Fibroblast of villous mesenchyme (primary cell): ENCODE data around the gene ZNF549. TPM values are rescaled to one million over a fixed set of nuclear protein-coding genes. Genes with fewer than 3 reads are reported as not detected.
"Not testable (repeated sequence)": the region's sequence is repeated elsewhere in the genome, so short reads cannot be mapped to it uniquely, and the experiment has no call there.

Experiments
- DNase-seq: peaks from one replicate; pipeline ENCODE4 v3.0.0-alpha.2; 2010; ENCODE audit warnings: low read depth
- H3K4me3 ChIP-seq: 2 replicates; pipeline ENCODE4 v1.5.1; 2011; ENCODE audit warnings: low read depth, mild to moderate bottlenecking, low read length
- CTCF ChIP-seq: IDR thresholded peaks from 2 replicates; pipeline ENCODE4 v1.5.1; 2012; ENCODE audit warnings: low read depth, mild to moderate bottlenecking, low read length; ENCODE audit not compliant: insufficient read depth
- total RNA-seq: library from RNA; depleted of rRNA; stranded (reverse); fragments of >200 nt; gene quantifications from 2 replicates; pipeline ENCODE4 v1.2.3, GENCODE V29; 2012

The ZNF549 gene
- 4.5 and 6.5 TPM in 2 replicates for total RNA-seq

GRCh38 chr19:57527136-57527881 lies at the start of gene ZNF549:
TSS of gene ZNF549 (plus strand) at chr19:57527356. CDS start at chr19:57527574, 218 bp downstream.
- peak within 1 kb of the TSS; percentile 93 for H3K4me3 ChIP-seq
- no peak for TF ChIP-seq CTCF
- DNase-seq: peak; percentile 90

GRCh38 chr19:57487477-57488298 lies 39.5 kb upstream of the ZNF549 start, which contains the start of gene ZNF419:
TSS of gene ZNF419 (plus strand) at chr19:57487750. CDS start at chr19:57487951, 201 bp downstream.
- H3K4me3 ChIP-seq: peak within 1 kb of the TSS; percentile 96
- peak; percentile 77 for DNase-seq
- TF ChIP-seq CTCF: peak; percentile 11

GRCh38 chr19:57488299-57488644 lies 38.9 kb upstream of the ZNF549 start:
- H3K4me3 ChIP-seq: peak overlapping the region; percentile 44
- DNase-seq: peak; percentile 7

GRCh38 chr19:57499332-57499679 lies 27.9 kb upstream of the ZNF549 start:
- H3K4me3 ChIP-seq, DNase-seq: not testable (repeated sequence)

GRCh38 chr19:57499680-57500395 lies 27.3 kb upstream of the ZNF549 start, which contains the start of gene ZNF773:
TSS of gene ZNF773 (plus strand) at chr19:57499938. CDS start at chr19:57500081, 143 bp downstream.
- DNase-seq: peak; percentile 95
- peak within 1 kb of the TSS; percentile 71 for H3K4me3 ChIP-seq

- DNase-seq: peak; percentile 39
- H3K4me3 ChIP-seq: peak overlapping the region; percentile 59
These were observed 26.8 kb upstream of the ZNF549 start for GRCh38 chr19:57500400-57500799.

- no peak for TF ChIP-seq CTCF
- no peak for DNase-seq
- H3K4me3 ChIP-seq: no peak overlapping the region
These were observed 21.0 kb upstream of the ZNF549 start for GRCh38 chr19:57506163-57506562.

- DNase-seq: no peak
- no peak for TF ChIP-seq CTCF
- no peak overlapping the region for H3K4me3 ChIP-seq
These were observed 15.7 kb upstream of the ZNF549 start for GRCh38 chr19:57511484-57511883.
